Panc1 (cell line): ENCODE data around the gene USP19. TPM values are rescaled to one million over a fixed set of nuclear protein-coding genes. Genes with fewer than 3 reads are reported as not detected.

ENCODE experiments used
- ATAC-seq: fragments of 200-7000 bp; cut with Tn5 transposase; 2 replicates; pipeline ENCODE4 v1.9.1; 2020; ENCODE audit warnings: mild to moderate bottlenecking, moderate library complexity
- BruUV-seq: library from RNA; stranded (reverse); fragments of 400-500 nt; replicated peaks from 2 replicates; lab custom pipeline; 2021; lab: Mats Ljungman, UMichigan
- CTCF ChIA-PET: fragments of 300-600 bp; sonication (Branson Sonifier 250); formaldehyde crosslinking; loops from one replicate; lab custom pipeline; 2022; ENCODE audit warnings: antibody characterized with exemption; lab: Charles Lee
- POLR2A ChIA-PET: fragments of 300-600 bp; sonication (Branson Sonifier 250); formaldehyde crosslinking; loops from one replicate; lab custom pipeline; 2022; ENCODE audit warnings: antibody characterized with exemption; lab: Charles Lee
- DNase-seq: peaks from one replicate; pipeline ENCODE4 v3.0.0-alpha.2; 2010; ENCODE audit warnings: low read depth, low spot score
- H3K27ac ChIP-seq: 2 replicates; pipeline ENCODE4 v1.5.1; 2011; ENCODE audit warnings: mild to moderate bottlenecking, low read length, inconsistent platforms
- H3K27me3 ChIP-seq: fragments of 200-500 bp; sonication (Bioruptor generic); 2 replicates; pipeline ENCODE4 v1.6.0; 2014; ENCODE audit warnings: low read length, inconsistent platforms; ENCODE audit not compliant: control insufficient read depth, insufficient read depth
- H3K36me3 ChIP-seq: fragments of 200-500 bp; sonication (Bioruptor generic); 2 replicates; pipeline ENCODE4 v1.5.1; 2014; ENCODE audit warnings: inconsistent platforms, mild to moderate bottlenecking, low read length, moderate library complexity; ENCODE audit not compliant: control insufficient read depth, insufficient read depth
- H3K4me1 ChIP-seq: 2 replicates; pipeline ENCODE4 v1.5.1; 2011; ENCODE audit warnings: inconsistent platforms, mild to moderate bottlenecking, low read length, moderate library complexity; ENCODE audit not compliant: control insufficient read depth, insufficient read depth
- H3K4me3 ChIP-seq, 2 experiments: 2 replicates each; pipeline ENCODE4 v1.5.1; 2011 to 2012; ENCODE audit warnings: low read depth in 2 of 2, low read length in 2 of 2, mild to moderate bottlenecking in 2 of 2, inconsistent platforms in 1 of 2, moderate library complexity in 1 of 2
- H3K9me3 ChIP-seq: fragments of 200-500 bp; sonication (Bioruptor generic); 2 replicates; pipeline ENCODE4 v1.5.1; 2014; ENCODE audit warnings: low read depth, mild to moderate bottlenecking, inconsistent platforms, low read length, moderate library complexity; ENCODE audit not compliant: control insufficient read depth, insufficient read depth
- POLR2AphosphoS5 ChIP-seq: IDR thresholded peaks from 2 replicates; pipeline ENCODE4 v1.6.1; 2012; ENCODE audit warnings: mild to moderate bottlenecking, low read depth, low read length, moderate library complexity
- SIN3A ChIP-seq: IDR thresholded peaks from 2 replicates; pipeline ENCODE4 v1.6.1; 2012; ENCODE audit warnings: low read depth, mild to moderate bottlenecking, low read length, moderate library complexity, borderline replicate concordance; ENCODE audit not compliant: insufficient read depth
- TCF7L2 ChIP-seq: IDR thresholded peaks from 2 replicates; pipeline ENCODE4 v1.6.1; 2011; ENCODE audit warnings: mild to moderate bottlenecking, low read depth, low read length, inconsistent platforms
- in situ Hi-C: cut with HindIII; loops from 2 replicates; pipeline ENCODE4 v1.10.0; 2016; ENCODE audit warnings: low sequenced_read_pairs, low pct_unique_long_range_greater_than_20kb
- intact Hi-C: fragments of 100-400 bp; cut with micrococcal nuclease; formaldehyde crosslinking; loops from one replicate; pipeline ENCODE4 v1.10.0; 2022; ENCODE audit not compliant: unreplicated experiment
- total RNA-seq: library from RNA; stranded (reverse); gene quantifications from one replicate; pipeline ENCODE4 v1.2.1, GENCODE V29; 2021; ENCODE audit not compliant: unreplicated experiment
- TF ChIP-seq, protein P1 (sequence below), 2 experiments: IDR thresholded peaks; 2 replicates each; pipeline ENCODE4 v1.6.1; 2011 to 2012; ENCODE audit warnings: low read depth in 2 of 2, control low read depth in 1 of 2, low read length in 1 of 2, mild to moderate bottlenecking in 1 of 2, moderate library complexity in 1 of 2; ENCODE audit not compliant: insufficient read depth in 1 of 2
- TF ChIP-seq, protein P2 (sequence below): fragments of 450-650 bp; IDR thresholded peaks from 2 replicates; pipeline ENCODE4 v1.5.1; 2017; ENCODE audit warnings: mild to moderate bottlenecking

Gene USP19
- total RNA-seq, 1 experiment from 2014 or later, result 60.6 TPM

- peak overlapping the region; percentile 87 to 90 for H3K4me3 ChIP-seq
- POLR2A ChIA-PET, result interaction anchor here (0.5 to 1.4 kb wide), 3 partner anchors 65 to 185 kb away, joined by 3 read pairs; partner anchors contain the start of gene WDR6
- peaks cover 4% of the 10 kb centered on the region; the same call in 1 of the 2 replicates for H3K36me3 ChIP-seq
- intact Hi-C loops, result no loop called here
- H3K27ac ChIP-seq, result peak overlapping the region; percentile 93
- in situ Hi-C loops, result no loop called here
- DNase-seq (no peak), ATAC-seq (peak; percentile 62)
- no TSS peak for BruUV-seq
- CTCF ChIA-PET, result interaction anchor here (0.6 to 1.5 kb wide), 3 partner anchors 40 to 106 kb away, joined by 3 to 5 read pairs (median 4); partner anchors contain the start of gene LAMB2
- no peaks in the 10 kb centered on the region for H3K9me3 ChIP-seq
- no peaks in the 10 kb centered on the region for H3K27me3 ChIP-seq
- peaks cover 14% of the 10 kb centered on the region for H3K4me1 ChIP-seq
- TF ChIP-seq TCF7L2 (no peak), SIN3A (0 out of 2 replicates have a peak, but pooled peaks have one; percentile 35)
These were observed 27.4 kb downstream of the USP19 start for GRCh38 chr3:49092938-49093852.

GRCh38 chr3:49081429-49081828, 39.2 kb downstream of the USP19 start:
- TF ChIP-seq, protein P1, sequence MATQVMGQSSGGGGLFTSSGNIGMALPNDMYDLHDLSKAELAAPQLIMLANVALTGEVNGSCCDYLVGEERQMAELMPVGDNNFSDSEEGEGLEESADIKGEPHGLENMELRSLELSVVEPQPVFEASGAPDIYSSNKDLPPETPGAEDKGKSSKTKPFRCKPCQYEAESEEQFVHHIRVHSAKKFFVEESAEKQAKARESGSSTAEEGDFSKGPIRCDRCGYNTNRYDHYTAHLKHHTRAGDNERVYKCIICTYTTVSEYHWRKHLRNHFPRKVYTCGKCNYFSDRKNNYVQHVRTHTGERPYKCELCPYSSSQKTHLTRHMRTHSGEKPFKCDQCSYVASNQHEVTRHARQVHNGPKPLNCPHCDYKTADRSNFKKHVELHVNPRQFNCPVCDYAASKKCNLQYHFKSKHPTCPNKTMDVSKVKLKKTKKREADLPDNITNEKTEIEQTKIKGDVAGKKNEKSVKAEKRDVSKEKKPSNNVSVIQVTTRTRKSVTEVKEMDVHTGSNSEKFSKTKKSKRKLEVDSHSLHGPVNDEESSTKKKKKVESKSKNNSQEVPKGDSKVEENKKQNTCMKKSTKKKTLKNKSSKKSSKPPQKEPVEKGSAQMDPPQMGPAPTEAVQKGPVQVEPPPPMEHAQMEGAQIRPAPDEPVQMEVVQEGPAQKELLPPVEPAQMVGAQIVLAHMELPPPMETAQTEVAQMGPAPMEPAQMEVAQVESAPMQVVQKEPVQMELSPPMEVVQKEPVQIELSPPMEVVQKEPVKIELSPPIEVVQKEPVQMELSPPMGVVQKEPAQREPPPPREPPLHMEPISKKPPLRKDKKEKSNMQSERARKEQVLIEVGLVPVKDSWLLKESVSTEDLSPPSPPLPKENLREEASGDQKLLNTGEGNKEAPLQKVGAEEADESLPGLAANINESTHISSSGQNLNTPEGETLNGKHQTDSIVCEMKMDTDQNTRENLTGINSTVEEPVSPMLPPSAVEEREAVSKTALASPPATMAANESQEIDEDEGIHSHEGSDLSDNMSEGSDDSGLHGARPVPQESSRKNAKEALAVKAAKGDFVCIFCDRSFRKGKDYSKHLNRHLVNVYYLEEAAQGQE (IDR thresholded peaks at IDR 0.05; ENCODE audit: insufficient read depth in 1 of 2, low read depth in 2 of 2, low read length in 1 of 2), result no peak
- no peak for TF ChIP-seq TCF7L2
- no peak for TF ChIP-seq SIN3A
- TF ChIP-seq POLR2AphosphoS5, result no peak
- TF ChIP-seq, protein P2, sequence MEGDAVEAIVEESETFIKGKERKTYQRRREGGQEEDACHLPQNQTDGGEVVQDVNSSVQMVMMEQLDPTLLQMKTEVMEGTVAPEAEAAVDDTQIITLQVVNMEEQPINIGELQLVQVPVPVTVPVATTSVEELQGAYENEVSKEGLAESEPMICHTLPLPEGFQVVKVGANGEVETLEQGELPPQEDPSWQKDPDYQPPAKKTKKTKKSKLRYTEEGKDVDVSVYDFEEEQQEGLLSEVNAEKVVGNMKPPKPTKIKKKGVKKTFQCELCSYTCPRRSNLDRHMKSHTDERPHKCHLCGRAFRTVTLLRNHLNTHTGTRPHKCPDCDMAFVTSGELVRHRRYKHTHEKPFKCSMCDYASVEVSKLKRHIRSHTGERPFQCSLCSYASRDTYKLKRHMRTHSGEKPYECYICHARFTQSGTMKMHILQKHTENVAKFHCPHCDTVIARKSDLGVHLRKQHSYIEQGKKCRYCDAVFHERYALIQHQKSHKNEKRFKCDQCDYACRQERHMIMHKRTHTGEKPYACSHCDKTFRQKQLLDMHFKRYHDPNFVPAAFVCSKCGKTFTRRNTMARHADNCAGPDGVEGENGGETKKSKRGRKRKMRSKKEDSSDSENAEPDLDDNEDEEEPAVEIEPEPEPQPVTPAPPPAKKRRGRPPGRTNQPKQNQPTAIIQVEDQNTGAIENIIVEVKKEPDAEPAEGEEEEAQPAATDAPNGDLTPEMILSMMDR, result no peak
- ATAC-seq (no peak), DNase-seq (no peak)
- ChIA-PET CTCF (no interaction called here), POLR2A (no interaction called here)
- Histone ChIP-seq H3K27me3 (no peaks in the 10 kb centered on the region), H3K36me3 (peaks cover 4% of the 10 kb centered on the region; the same call in 1 of the 2 replicates), H3K27ac (no peak overlapping the region), H3K4me1 (no peaks in the 10 kb centered on the region), H3K4me3 (no peak overlapping the region), H3K9me3 (no peaks in the 10 kb centered on the region)
- no TSS peak for BruUV-seq
- intact Hi-C loops, result no loop called here
- in situ Hi-C loops, result no loop called here
